A549 (cell line): ENCODE data around the gene FBN2. TPM values are rescaled to one million over a fixed set of nuclear protein-coding genes. Genes with fewer than 3 reads are reported as not detected.

Source experiments
- ATAC-seq, 2 experiments: fragments of 200-7000 bp in 1 of 2; fragments of >200 bp in 1 of 2; cut with Nextera tagmentation in 1 of 2; cut with Tn5 transposase in 1 of 2; 3 replicates each; pipeline versions ENCODE4 v1.8.0 to v1.9.1; 2018 to 2020; ENCODE audit warnings: mild to moderate bottlenecking in 1 of 2, moderate library complexity in 1 of 2
- CTCF ChIA-PET: fragments of 300-600 bp; sonication (Branson Sonifier 250); formaldehyde crosslinking; extraction: SDS; loops from one replicate; lab custom pipeline; 2021; ENCODE audit warnings: antibody characterized with exemption, inconsistent platforms; lab: Yijun Ruan, JAX
- POLR2A ChIA-PET: fragments of 350-600 bp; formaldehyde crosslinking; extraction: SDS; loops from one replicate; lab custom pipeline; 2021; ENCODE audit warnings: antibody characterized with exemption, inconsistent platforms; lab: Yijun Ruan, JAX
- DNase-seq, 2 experiments: peaks; one replicate each; pipeline versions ENCODE4 v3.0.0 to v3.0.0-alpha.2; 2011 to 2016; ENCODE audit warnings: low read depth in 1 of 2, low spot score in 1 of 2
- FAIRE-seq: peaks from 2 replicates; lab custom pipeline; 2011; peaks lifted over from hg19 to GRCh38; lab: Jason Lieb, UNC
- H3K27ac ChIP-seq, 2 experiments: fragments of >200 bp; sonication (Bioruptor Twin); formaldehyde crosslinking; 3 replicates each; pipeline ENCODE4 v1.5.1; 2016 to 2017
- H3K4me1 ChIP-seq: fragments of >200 bp; sonication (Bioruptor Twin); formaldehyde crosslinking; 3 replicates; pipeline ENCODE4 v1.6.1; 2016
- H3K4me2 ChIP-seq: fragments of >200 bp; sonication (Bioruptor Twin); formaldehyde crosslinking; 3 replicates; pipeline ENCODE4 v1.6.1; 2016
- H3K4me3 ChIP-seq: fragments of >200 bp; sonication (Bioruptor Twin); formaldehyde crosslinking; 3 replicates; pipeline ENCODE4 v1.5.1; 2016
- H3K9me3 ChIP-seq: fragments of >200 bp; sonication (Bioruptor Twin); formaldehyde crosslinking; 3 replicates; pipeline ENCODE4 v1.6.1; 2016
- ATOH8 ChIP-seq: fragments of 250-450 bp; sonication (Bioruptor Pico); IDR thresholded peaks from 2 replicates; pipeline ENCODE4 v1.5.0; 2020; ENCODE audit warnings: low read depth, mild to moderate bottlenecking, moderate library complexity
- BCL3 ChIP-seq: fragments of >200 bp; sonication (Bioruptor Twin); formaldehyde crosslinking; IDR thresholded peaks from 3 replicates; pipeline ENCODE4 v1.6.1; 2016
- CBX8 ChIP-seq: fragments of 200-600 bp; sonication (generic); IDR thresholded peaks from 2 replicates; pipeline ENCODE4 v1.6.1; 2016
- CHD2 ChIP-seq: fragments of 150-350 bp; IDR thresholded peaks from 2 replicates; pipeline ENCODE4 v1.6.1; 2014; ENCODE audit warnings: low read length; ENCODE audit not compliant: partially characterized antibody
- CHD4 ChIP-seq: fragments of 200-600 bp; sonication (generic); IDR thresholded peaks from 2 replicates; pipeline ENCODE4 v1.6.1; 2016; ENCODE audit warnings: antibody characterized with exemption, mild to moderate bottlenecking, borderline replicate concordance
- EHF ChIP-seq: fragments of 250-450 bp; sonication (Bioruptor Pico); IDR thresholded peaks from 2 replicates; pipeline ENCODE4 v1.5.0; 2020; ENCODE audit warnings: mild to moderate bottlenecking
- EHMT2 ChIP-seq: fragments of 200-600 bp; sonication (generic); IDR thresholded peaks from 2 replicates; pipeline ENCODE4 v1.6.1; 2016; ENCODE audit warnings: antibody characterized with exemption, low read depth, mild to moderate bottlenecking, moderate library complexity
- FOSL2 ChIP-seq, 2 experiments: fragments of 450-650 bp in 1 of 2; fragments of >200 bp in 1 of 2; sonication (Bioruptor Twin) in 1 of 2; formaldehyde crosslinking; IDR thresholded peaks; 2 replicates each; pipeline versions ENCODE4 v1.5.0 to v1.6.1; 2016 to 2020; ENCODE audit warnings: mild to moderate bottlenecking in 1 of 2, moderate library complexity in 1 of 2
- FOXS1 ChIP-seq: fragments of 250-450 bp; sonication (Bioruptor Pico); IDR thresholded peaks from 2 replicates; pipeline ENCODE4 v1.5.0; 2020; ENCODE audit warnings: mild to moderate bottlenecking, moderate library complexity
- GATA3 ChIP-seq: IDR thresholded peaks from 2 replicates; pipeline ENCODE4 v1.6.1; 2012; ENCODE audit warnings: borderline replicate concordance
- HDAC2 ChIP-seq: fragments of 200-600 bp; sonication (generic); IDR thresholded peaks from 2 replicates; pipeline ENCODE4 v1.6.1; 2016
- HES2 ChIP-seq: fragments of >200 bp; sonication (Bioruptor Twin); formaldehyde crosslinking; IDR thresholded peaks from 2 replicates; pipeline ENCODE4 v1.6.1; 2016
- HOXB5 ChIP-seq: fragments of 250-450 bp; sonication (Bioruptor Pico); IDR thresholded peaks from 2 replicates; pipeline ENCODE4 v1.5.0; 2020; ENCODE audit warnings: mild to moderate bottlenecking, moderate library complexity
- JUN ChIP-seq, 2 experiments: fragments of >200 bp; sonication (Bioruptor Twin); formaldehyde crosslinking; IDR thresholded peaks; 2 replicates in 1 of 2; 3 replicates in 1 of 2; pipeline ENCODE4 v1.6.1; 2016 to 2017
- KDM5A ChIP-seq: fragments of 200-600 bp; sonication (generic); IDR thresholded peaks from 2 replicates; pipeline ENCODE4 v1.6.1; 2016; ENCODE audit warnings: antibody characterized with exemption, mild to moderate bottlenecking
- MAFK ChIP-seq: fragments of 450-650 bp; IDR thresholded peaks from 2 replicates; pipeline ENCODE4 v1.6.1; 2014; ENCODE audit not compliant: partially characterized antibody
- MAZ ChIP-seq: fragments of 150-350 bp; IDR thresholded peaks from 2 replicates; pipeline ENCODE4 v1.6.1; 2014; ENCODE audit warnings: antibody characterized with exemption, low read depth, low read length, borderline replicate concordance
- MYC ChIP-seq: IDR thresholded peaks from 2 replicates; pipeline ENCODE4 v1.6.1; 2012; ENCODE audit warnings: mild to moderate bottlenecking, inconsistent platforms, low read length, improper control_type of control experiment, borderline replicate concordance
- NFE2L2 ChIP-seq: fragments of 150-350 bp; conservative IDR thresholded peaks from 2 replicates; pipeline ENCODE4 v1.6.1; 2014; ENCODE audit warnings: low read length
- NR3C1 ChIP-seq: fragments of >200 bp; sonication (Bioruptor Twin); formaldehyde crosslinking; IDR thresholded peaks from 3 replicates; pipeline ENCODE4 v1.6.1; 2017
- PHF8 ChIP-seq: fragments of 200-600 bp; sonication (generic); IDR thresholded peaks from 2 replicates; pipeline ENCODE4 v1.6.1; 2016; ENCODE audit warnings: low read depth, mild to moderate bottlenecking, antibody characterized with exemption, moderate library complexity, borderline replicate concordance
- POLR2AphosphoS2 ChIP-seq: conservative IDR thresholded peaks from 2 replicates; pipeline ENCODE4 v1.6.1; 2012; ENCODE audit warnings: low read length, improper control_type of control experiment, inconsistent platforms
- RAD21 ChIP-seq, 2 experiments: fragments of >200 bp in 1 of 2; sonication (Bioruptor Twin) in 1 of 2; formaldehyde crosslinking in 1 of 2; IDR thresholded peaks in 1 of 2; conservative IDR thresholded peaks in 1 of 2; 2 replicates in 1 of 2; 3 replicates in 1 of 2; pipeline ENCODE4 v1.6.1; 2012 to 2018; ENCODE audit warnings: inconsistent platforms in 1 of 2
- REST ChIP-seq: fragments of 200-600 bp; sonication (generic); IDR thresholded peaks from 2 replicates; pipeline ENCODE4 v1.6.1; 2016; ENCODE audit warnings: antibody characterized with exemption, mild to moderate bottlenecking, moderate library complexity
- RFX5 ChIP-seq: fragments of 450-650 bp; IDR thresholded peaks from 2 replicates; pipeline ENCODE4 v1.7.1; 2014; ENCODE audit warnings: antibody characterized with exemption, mild to moderate bottlenecking, moderate library complexity
- TFCP2L1 ChIP-seq: fragments of 250-450 bp; sonication (Bioruptor Pico); IDR thresholded peaks from 2 replicates; pipeline ENCODE4 v1.5.0; 2021; ENCODE audit warnings: mild to moderate bottlenecking
- ZFP36 ChIP-seq: fragments of 450-650 bp; IDR thresholded peaks from 2 replicates; pipeline ENCODE4 v1.6.1; 2014; ENCODE audit warnings: borderline replicate concordance; ENCODE audit not compliant: partially characterized antibody
- WGBS: methylation state at CpG from one replicate; pipeline ENCODE4 v1.1.6; 2017; ENCODE audit errors: missing lambda C conversion rate; 5-methylcytosine and 5-hydroxymethylcytosine counted together
- polyA plus RNA-seq, 4 experiments: library from polyadenylated mRNA; depleted of rRNA in 3 of 4; stranded (reverse); fragments of >200 nt; fragmentation: RNase III in 1 of 4; extraction: RNeasy Plus Mini Kit Qiagen cat#74134 plus additional on column Dnase treatment in 1 of 4; gene quantifications; 2 replicates in 3 of 4; 3 replicates in 1 of 4; pipeline ENCODE4 v1.2.3, GENCODE V29; 2011 to 2017

Gene FBN2
- polyA plus RNA-seq, 2 of the 4 experiments (the other 2 are of a cell fraction): 22.2 to 22.7 TPM

- no peaks in the 10 kb centered on the region for H3K9me3 ChIP-seq
- no peak for FAIRE-seq
- no peak for ATAC-seq
- CTCF ChIA-PET: no interaction called here
- no peak overlapping the region for H3K4me2 ChIP-seq
- H3K27ac ChIP-seq: no peak overlapping the region
- H3K4me3 ChIP-seq: no peak overlapping the region
- POLR2A ChIA-PET: no interaction called here
- TF ChIP-seq REST: no peak
- TF ChIP-seq NFE2L2: no peak
- no peak for TF ChIP-seq PHF8
- no peak for TF ChIP-seq CHD2
- TF ChIP-seq TFCP2L1 (CRISPR knock-in tag): no peak
- no peak for TF ChIP-seq MAZ
- WGBS: 71% methylated on average over 4 of the region's 4 CpGs
- no peaks in the 10 kb centered on the region for H3K4me1 ChIP-seq
- DNase-seq: no peak
These were observed 222.4 kb downstream of the FBN2 start for GRCh38 chr5:128315671-128316070.

- DNase-seq (no peak), FAIRE-seq (no peak), ATAC-seq (no peak)
- POLR2A ChIA-PET: no interaction called here
- H3K9me3 ChIP-seq: no peaks in the 10 kb centered on the region
- 85% methylated on average over 5 of the region's 5 CpGs for WGBS
- H3K4me3 ChIP-seq: no peak overlapping the region
- TF ChIP-seq ATOH8 (CRISPR knock-in tag) (no peak), POLR2AphosphoS2 (no peak), GATA3 (no peak), RAD21 (conservative IDR thresholded peaks at IDR 0.05 in 1 of 2, IDR thresholded peaks at IDR 0.05 in 1 of 2) (no peak), EHF (CRISPR knock-in tag) (no peak), RFX5 (no peak)
- CTCF ChIA-PET: no interaction called here
- H3K4me2 ChIP-seq: no peak overlapping the region
- H3K27ac ChIP-seq: no peak overlapping the region
- peaks cover 6% of the 10 kb centered on the region; the same call in 1 of the 3 replicates for H3K4me1 ChIP-seq
These were observed 232.7 kb downstream of the FBN2 start for GRCh38 chr5:128305341-128305740.

- WGBS: 61% methylated on average over 2 of the region's 2 CpGs
- POLR2A ChIA-PET: no interaction called here
These were observed 233.3 kb downstream of the FBN2 start for GRCh38 chr5:128304791-128305190.

More at GRCh38 chr5:128304791-128305190, 233.3 kb downstream of the FBN2 start:
- no peak overlapping the region for H3K4me3 ChIP-seq
- DNase-seq (no peak), ATAC-seq (no peak), FAIRE-seq (no peak)
- H3K9me3 ChIP-seq: no peaks in the 10 kb centered on the region
- CTCF ChIA-PET: no interaction called here
- no peak overlapping the region for H3K27ac ChIP-seq
- peaks cover 6% of the 10 kb centered on the region; the same call in 1 of the 3 replicates for H3K4me1 ChIP-seq
- H3K4me2 ChIP-seq: no peak overlapping the region
- TF ChIP-seq JUN (IDR thresholded peaks at IDR 0.05) (no peak), GATA3 (no peak), EHF (CRISPR knock-in tag) (no peak), RFX5 (no peak), POLR2AphosphoS2 (no peak), NR3C1 (no peak), HOXB5 (CRISPR knock-in tag) (no peak), BCL3 (no peak), CBX8 (no peak), MYC (no peak), ZFP36 (no peak), NFE2L2 (no peak), FOXS1 (CRISPR knock-in tag) (no peak), HES2 (no peak), HDAC2 (no peak), FOSL2 (IDR thresholded peaks at IDR 0.05) (no peak), FOSL2 (CRISPR knock-in tag; IDR thresholded peaks at IDR 0.05) (no peak), EHMT2 (no peak), MAFK (no peak), CHD4 (no peak), KDM5A (no peak)
